ENCODE results near the gene LACRT.

- TF ChIP-seq CTCF (optimal IDR thresholded peaks at IDR 0.05 in 1 of 3, IDR thresholded peaks at IDR 0.05 in 1 of 3, conservative IDR thresholded peaks at IDR 0.05 in 1 of 3; ENCODE audit: extremely low read depth in 1 of 3, insufficient read depth in 2 of 3, low read length in 3 of 3) (no peak), EZH2 (IDR thresholded peaks at IDR 0.05; ENCODE audit: low read length) (no peak)
These were observed 22.4 kb downstream of the LACRT start for GRCh38 chr12:54612225-54612750.

Measured in keratinocyte (primary cell).